Dermis blood vessel endothelial cell (primary cell): Measurements from ENCODE around the gene CCT8L2. TPM values are rescaled to one million over a fixed set of nuclear protein-coding genes. Genes with fewer than 3 reads are reported as not detected.
"Not testable (repeated sequence)": the region's sequence is repeated elsewhere in the genome, so short reads cannot be mapped to it uniquely, and the experiment has no call there.

Source experiments
- DNase-seq: peaks from one replicate; pipeline ENCODE4 v3.0.0; 2010
- total RNA-seq: library from RNA; depleted of rRNA; stranded (reverse); fragments of >200 nt; gene quantifications from 2 replicates; pipeline ENCODE4 v1.2.3, GENCODE V29; 2014

CCT8L2 gene
- total RNA-seq, 1 donor from 2014 or later = not detected

GRCh38 chr22:16557511-16557910 lies 35.1 kb downstream of the CCT8L2 start:
- DNase-seq = not testable (repeated sequence)

- DNase-seq = not testable (repeated sequence)
Measured at GRCh38 chr22:16555077-16555994, 37.3 kb downstream of the CCT8L2 start.

GRCh38 chr22:16543310-16543709 lies 49.3 kb downstream of the CCT8L2 start:
- not testable (repeated sequence) for DNase-seq

Other genes with a start within 250 kb of the CCT8L2 start
- not detected in 2 replicates for gene XKR3, start 232.6 kb upstream of the CCT8L2 start, total RNA-seq